GM23338 (cell line): Measurements from ENCODE around the gene SNCA. TPM values are rescaled to one million over a fixed set of nuclear protein-coding genes. Genes with fewer than 3 reads are reported as not detected.

Experiments used
- ATAC-seq: fragments of 200-7000 bp; cut with Tn5 transposase; 3 replicates; pipeline ENCODE4 v1.9.1; 2020
- DNase-seq: peaks from one replicate; pipeline ENCODE4 v3.0.0-alpha.2; 2015; ENCODE audit warnings: low spot score
- H2AFZ ChIP-seq: fragments of 200-600 bp; sonication (generic); 2 replicates; pipeline ENCODE4 v1.8.0; 2016; ENCODE audit warnings: antibody characterized with exemption, mild to moderate bottlenecking, moderate library complexity
- H3F3A ChIP-seq: fragments of 200-600 bp; sonication (generic); replicated peaks from 2 replicates; pipeline ENCODE4 v1.8.0; 2017; ENCODE audit warnings: antibody characterized with exemption, mixed run types, low read depth
- H3K27ac ChIP-seq: fragments of 200-600 bp; sonication (generic); 2 replicates; pipeline ENCODE4 v1.6.1; 2016; ENCODE audit warnings: low read depth
- H3K27me3 ChIP-seq: fragments of 200-600 bp; sonication (generic); 2 replicates; pipeline ENCODE4 v1.8.0; 2016; ENCODE audit warnings: mild to moderate bottlenecking, mixed run types, moderate library complexity; ENCODE audit not compliant: insufficient read depth
- H3K36me3 ChIP-seq: fragments of 200-600 bp; sonication (generic); 2 replicates; pipeline ENCODE4 v1.8.0; 2016; ENCODE audit warnings: mild to moderate bottlenecking; ENCODE audit not compliant: insufficient read depth
- H3K4me1 ChIP-seq: fragments of 200-600 bp; sonication (generic); 2 replicates; pipeline ENCODE4 v1.8.0; 2016; ENCODE audit warnings: mild to moderate bottlenecking, moderate library complexity; ENCODE audit not compliant: insufficient read depth
- H3K4me2 ChIP-seq: fragments of 200-600 bp; sonication (generic); 2 replicates; pipeline ENCODE4 v1.7.1; 2017; ENCODE audit warnings: mixed run types
- H3K4me3 ChIP-seq: fragments of 200-600 bp; sonication (generic); 2 replicates; pipeline ENCODE4 v1.6.1; 2016; ENCODE audit warnings: mixed run types
- H3K79me2 ChIP-seq: fragments of 200-600 bp; sonication (generic); replicated peaks from 2 replicates; pipeline ENCODE4 v1.8.0; 2017; ENCODE audit warnings: mild to moderate bottlenecking; ENCODE audit not compliant: insufficient read depth
- H3K9me2 ChIP-seq: fragments of 200-600 bp; sonication (generic); 2 replicates; pipeline ENCODE4 v1.8.0; 2017; ENCODE audit not compliant: insufficient read depth
- H4K20me1 ChIP-seq: fragments of 200-600 bp; sonication (generic); replicated peaks from 2 replicates; pipeline ENCODE4 v1.8.0; 2017; ENCODE audit warnings: mild to moderate bottlenecking; ENCODE audit not compliant: insufficient read depth
- H3K27ac Mint-ChIP-seq: 2 replicates; pipeline ENCODE4 v1.8.0; 2020; ENCODE audit warnings: inconsistent platforms, mild to moderate bottlenecking, moderate library complexity, mixed read lengths
- H3K27me3 Mint-ChIP-seq: 3 replicates; pipeline ENCODE4 v1.8.0; 2022; ENCODE audit warnings: low read depth, mild to moderate bottlenecking, moderate library complexity, mixed read lengths, inconsistent platforms; ENCODE audit not compliant: insufficient read depth, poor library complexity
- H3K36me3 Mint-ChIP-seq: 3 replicates; pipeline ENCODE4 v1.8.0; 2021; ENCODE audit warnings: low read depth, mild to moderate bottlenecking, inconsistent platforms, moderate library complexity, mixed read lengths
- H3K4me1 Mint-ChIP-seq: 3 replicates; pipeline ENCODE4 v1.8.0; 2020; ENCODE audit warnings: mild to moderate bottlenecking, inconsistent platforms, mixed read lengths
- H3K4me3 Mint-ChIP-seq: 3 replicates; pipeline ENCODE4 v1.8.0; 2021; ENCODE audit warnings: moderate library complexity, mild to moderate bottlenecking, inconsistent platforms, mixed read lengths
- H3K9me3 Mint-ChIP-seq: 3 replicates; pipeline ENCODE4 v1.8.0; 2020; ENCODE audit warnings: moderate library complexity, mild to moderate bottlenecking, inconsistent platforms, mixed read lengths
- CREB1 ChIP-seq: fragments of 250-450 bp; sonication (Bioruptor Pico); IDR thresholded peaks from 2 replicates; pipeline ENCODE4 v1.5.0; 2020; ENCODE audit warnings: low read depth, mild to moderate bottlenecking, moderate library complexity
- CTCF ChIP-seq, 2 experiments: fragments of 200-600 bp in 1 of 2; sonication (generic) in 1 of 2; conservative IDR thresholded peaks; 2 replicates each; pipeline versions ENCODE4 v1.5.1 to v1.6.1; 2016 to 2017; ENCODE audit warnings: antibody characterized with exemption in 2 of 2, low read depth in 2 of 2, mild to moderate bottlenecking in 2 of 2, moderate library complexity in 1 of 2
- ETS1 ChIP-seq: IDR thresholded peaks from 2 replicates; pipeline ENCODE4 v1.6.1; 2016; ENCODE audit warnings: antibody characterized with exemption
- EZH2 ChIP-seq: fragments of 200-600 bp; sonication (generic); IDR thresholded peaks from one replicate; pipeline ENCODE4 v1.8.0; 2017; ENCODE audit warnings: antibody characterized with exemption, mild to moderate bottlenecking, low read depth; ENCODE audit not compliant: unreplicated experiment
- EZH2phosphoT487 ChIP-seq: fragments of 200-600 bp; sonication (generic); IDR thresholded peaks from one replicate; pipeline ENCODE4 v1.8.1; 2018; ENCODE audit warnings: antibody characterized with exemption; ENCODE audit not compliant: unreplicated experiment
- ZNF114 ChIP-seq: fragments of 250-450 bp; sonication (Bioruptor Pico); IDR thresholded peaks from 2 replicates; pipeline ENCODE4 v1.5.0; 2020; ENCODE audit warnings: mild to moderate bottlenecking, moderate library complexity
- ZNF331 ChIP-seq: fragments of 250-450 bp; sonication (Bioruptor Pico); IDR thresholded peaks from 2 replicates; pipeline ENCODE4 v1.5.0; 2020; ENCODE audit warnings: low read depth, mild to moderate bottlenecking, moderate library complexity
- ZNF462 ChIP-seq: fragments of 250-450 bp; sonication (Bioruptor Pico); IDR thresholded peaks from 2 replicates; pipeline ENCODE4 v1.5.0; 2020; ENCODE audit warnings: mild to moderate bottlenecking, moderate library complexity
- polyA plus RNA-seq: library from polyadenylated mRNA; unstranded; fragments of >200 nt; fragmentation: Nextera tagmentation; extraction: Ambion mirVana; gene quantifications from 2 replicates; pipeline ENCODE4 v1.2.1, GENCODE V29; 2016
- total RNA-seq: library from RNA; depleted of rRNA; stranded (reverse); fragments of >200 nt; shearing (Covaris generic); gene quantifications from 2 replicates; pipeline ENCODE4 v1.2.3, GENCODE V29; 2014

The SNCA gene
- total and polyA plus RNA-seq, 2 experiments from 2014 or later, result 15.6 to 31.1 TPM

GRCh38 chr4:89725268-89725667 lies 111.7 kb downstream of the SNCA start:
- Mint-ChIP-seq H3K27ac (no peak overlapping the region), H3K36me3 (no peaks in the 10 kb centered on the region), H3K27me3 (no peaks in the 10 kb centered on the region), H3K9me3 (no peaks in the 10 kb centered on the region), H3K4me1 (peaks cover 14% of the 10 kb centered on the region; the same call in 2 of the 3 replicates), H3K4me3 (no peak overlapping the region)
- H3K79me2 ChIP-seq, result no peaks in the 10 kb centered on the region
- no peak overlapping the region for H3K4me3 ChIP-seq
- no peaks in the 10 kb centered on the region for H4K20me1 ChIP-seq
- ATAC-seq, result no peak
- no peaks in the 10 kb centered on the region for H3K36me3 ChIP-seq
- H2AFZ ChIP-seq, result no peak overlapping the region
- no peaks in the 10 kb centered on the region for H3F3A ChIP-seq
- H3K9me2 ChIP-seq, result no peaks in the 10 kb centered on the region
- H3K4me2 ChIP-seq, result no peak overlapping the region
- TF ChIP-seq ZNF462 (CRISPR knock-in tag) (no peak), EZH2phosphoT487 (no peak), EZH2 (no peak), ZNF114 (CRISPR knock-in tag) (no peak), ETS1 (no peak), CTCF (conservative IDR thresholded peaks at IDR 0.05; ENCODE audit: low read depth in 2 of 2) (no peak), CREB1 (CRISPR knock-in tag) (no peak), ZNF331 (no peak)
- H3K4me1 ChIP-seq, result no peaks in the 10 kb centered on the region
- DNase-seq, result peak; percentile 26
- no peaks in the 10 kb centered on the region for H3K27me3 ChIP-seq
- no peak overlapping the region for H3K27ac ChIP-seq
